Ishikawa (cell line): ENCODE data around the gene MAP3K4.

Experiments
- CEBPB ChIP-seq: IDR thresholded peaks from 2 replicates; pipeline ENCODE4 v1.6.1; 2012
- CREB1 ChIP-seq: IDR thresholded peaks from 2 replicates; pipeline ENCODE4 v1.6.1; 2012; ENCODE audit warnings: low read depth
- EGR1 ChIP-seq: IDR thresholded peaks from 2 replicates; pipeline ENCODE4 v1.6.1; 2012
- EP300 ChIP-seq: IDR thresholded peaks from 2 replicates; pipeline ENCODE4 v1.6.1; 2012; ENCODE audit warnings: borderline replicate concordance
- FOXM1 ChIP-seq: IDR thresholded peaks from 2 replicates; pipeline ENCODE4 v1.6.1; 2012; ENCODE audit warnings: low read depth, borderline replicate concordance
- MAX ChIP-seq: IDR thresholded peaks from 2 replicates; pipeline ENCODE4 v1.6.1; 2012
- NFIC ChIP-seq: IDR thresholded peaks from 2 replicates; pipeline ENCODE4 v1.6.1; 2012
- RAD21 ChIP-seq: IDR thresholded peaks from 2 replicates; pipeline ENCODE4 v1.6.1; 2012; ENCODE audit warnings: low read depth
- REST ChIP-seq: IDR thresholded peaks from 2 replicates; pipeline ENCODE4 v1.6.1; 2012; ENCODE audit warnings: low read depth, mild to moderate bottlenecking
- TAF1 ChIP-seq: IDR thresholded peaks from 2 replicates; pipeline ENCODE4 v1.6.1; 2012; ENCODE audit warnings: low read depth, mild to moderate bottlenecking
- TCF12 ChIP-seq: IDR thresholded peaks from 2 replicates; pipeline ENCODE4 v1.6.1; 2012; ENCODE audit warnings: low read depth
- TEAD4 ChIP-seq: IDR thresholded peaks from 2 replicates; pipeline ENCODE4 v1.6.1; 2012
- USF1 ChIP-seq: IDR thresholded peaks from 2 replicates; pipeline ENCODE4 v1.6.1; 2012
- YY1 ChIP-seq: IDR thresholded peaks from 2 replicates; pipeline ENCODE4 v1.6.1; 2012; ENCODE audit warnings: low read depth
- ZBTB7A ChIP-seq: IDR thresholded peaks from 2 replicates; pipeline ENCODE4 v1.6.1; 2012; ENCODE audit warnings: low read depth

MAP3K4 gene

GRCh38 chr6:160966493-160967229 lies 24.9 kb upstream of the MAP3K4 start:
- TF ChIP-seq TAF1 (no peak), CEBPB (no peak), NFIC (no peak), CREB1 (no peak), EGR1 (no peak), TCF12 (no peak)

- no peak for TF ChIP-seq TCF12
- no peak for TF ChIP-seq REST
- no peak for TF ChIP-seq FOXM1
- no peak for TF ChIP-seq MAX
Observed at GRCh38 chr6:160967351-160967750, 24.2 kb upstream of the MAP3K4 start.

- TF ChIP-seq CEBPB, result no peak
- no peak for TF ChIP-seq USF1
- TF ChIP-seq MAX, result no peak
- no peak for TF ChIP-seq NFIC
- TF ChIP-seq FOXM1, result no peak
- no peak for TF ChIP-seq EGR1
Observed at GRCh38 chr6:160967833-160968232, 23.7 kb upstream of the MAP3K4 start.

GRCh38 chr6:160971171-160971570 lies 20.4 kb upstream of the MAP3K4 start:
- TF ChIP-seq EP300 (no peak), NFIC (no peak), TCF12 (no peak), EGR1 (no peak), TEAD4 (no peak), MAX (no peak), ZBTB7A (no peak), FOXM1 (no peak), CREB1 (no peak), USF1 (no peak), YY1 (no peak)

GRCh38 chr6:160972111-160972510 lies 19.5 kb upstream of the MAP3K4 start:
- no peak for TF ChIP-seq YY1
- no peak for TF ChIP-seq TEAD4
- no peak for TF ChIP-seq CEBPB
- no peak for TF ChIP-seq EGR1
- no peak for TF ChIP-seq CREB1
- TF ChIP-seq TAF1, result no peak
- TF ChIP-seq MAX, result no peak
- TF ChIP-seq TCF12, result no peak
- no peak for TF ChIP-seq REST
- TF ChIP-seq NFIC, result no peak
- no peak for TF ChIP-seq ZBTB7A
- TF ChIP-seq EP300, result no peak
- no peak for TF ChIP-seq USF1
- TF ChIP-seq RAD21, result no peak
- TF ChIP-seq FOXM1, result no peak
